ENCODE data around the gene FAM107A.

The FAM107A gene

GRCh38 chr3:58577269-58577821 is at the start of gene FAM107A:
Gene FAM107A, minus strand, starts transcription at chr3:58577391. Its CDS starts 7,531 bp downstream, at chr3:58569860.
- no peak for DNase-seq (ENCODE audit: low spot score)

- DNase-seq (ENCODE audit: low spot score): no peak
Measured at GRCh38 chr3:58625196-58625824, 48.1 kb upstream of the FAM107A start.

GRCh38 chr3:58624550-58624949 is 47.4 kb upstream of the FAM107A start:
- no peak for DNase-seq (ENCODE audit: low spot score)

- DNase-seq (ENCODE audit: low spot score): no peak
Measured at GRCh38 chr3:58623961-58624360, 46.8 kb upstream of the FAM107A start.

- DNase-seq (ENCODE audit: low spot score): no peak
Measured at GRCh38 chr3:58623478-58623877, 46.3 kb upstream of the FAM107A start.

- no peak for DNase-seq (ENCODE audit: low spot score)
Measured at GRCh38 chr3:58622892-58623291, 45.7 kb upstream of the FAM107A start.

GRCh38 chr3:58622436-58622835 is 45.2 kb upstream of the FAM107A start:
- DNase-seq (ENCODE audit: low spot score): no peak

GRCh38 chr3:58621086-58621830 is 44.1 kb upstream of the FAM107A start:
- no peak for DNase-seq (ENCODE audit: low spot score)

GRCh38 chr3:58620421-58620820 is 43.2 kb upstream of the FAM107A start:
- no peak for DNase-seq (ENCODE audit: low spot score)

GRCh38 chr3:58617338-58617761 is 40.2 kb upstream of the FAM107A start:
- no peak for DNase-seq (ENCODE audit: low spot score)

- no peak for DNase-seq (ENCODE audit: low spot score)
Measured at GRCh38 chr3:58613236-58614132, 36.3 kb upstream of the FAM107A start.

GRCh38 chr3:58612830-58613229 is 35.6 kb upstream of the FAM107A start:
- no peak for DNase-seq (ENCODE audit: low spot score)

GRCh38 chr3:58609990-58610389 is 32.8 kb upstream of the FAM107A start:
- DNase-seq (ENCODE audit: low spot score): no peak

GRCh38 chr3:58608648-58609047 is 31.5 kb upstream of the FAM107A start:
- DNase-seq (ENCODE audit: low spot score): no peak

- no peak for DNase-seq (ENCODE audit: low spot score)
Measured at GRCh38 chr3:58607816-58608215, 30.6 kb upstream of the FAM107A start.

- DNase-seq (ENCODE audit: low spot score): no peak
Measured at GRCh38 chr3:58606693-58607092, 29.5 kb upstream of the FAM107A start.

GRCh38 chr3:58604031-58604430 is 26.8 kb upstream of the FAM107A start:
- no peak for DNase-seq (ENCODE audit: low spot score)

GRCh38 chr3:58603606-58604005 is 26.4 kb upstream of the FAM107A start:
- no peak for DNase-seq (ENCODE audit: low spot score)

GRCh38 chr3:58597770-58598310 is 20.6 kb upstream of the FAM107A start:
- no peak for DNase-seq (ENCODE audit: low spot score)

GRCh38 chr3:58596834-58597518 is 19.8 kb upstream of the FAM107A start:
- DNase-seq (ENCODE audit: low spot score): no peak

- DNase-seq (ENCODE audit: low spot score): no peak
Measured at GRCh38 chr3:58594117-58594516, 16.9 kb upstream of the FAM107A start.

Measured in kidney capillary endothelial cell (primary cell).